Neutrophil (primary cell): Measurements from ENCODE around the gene USP22.

ENCODE experiments used
- H3K27ac ChIP-seq: fragments of 200-600 bp; sonication (generic); 2 replicates; pipeline ENCODE4 v1.5.1; 2016; ENCODE audit warnings: mild to moderate bottlenecking, moderate library complexity
- H3K27me3 ChIP-seq: fragments of 200-600 bp; sonication (generic); 2 replicates; pipeline ENCODE4 v1.6.0; 2016; ENCODE audit warnings: mild to moderate bottlenecking
- H3K36me3 ChIP-seq: fragments of 200-600 bp; sonication (generic); 2 replicates; pipeline ENCODE4 v1.5.1; 2017
- H3K4me1 ChIP-seq, 2 experiments: fragments of 200-600 bp in 1 of 2; sonication (generic) in 1 of 2; 1 replicate in 1 of 2; 2 replicates in 1 of 2; pipeline versions ENCODE4 v1.5.1 to v1.6.1; 2013 to 2016; ENCODE audit warnings: low read depth in 1 of 2, low read length in 1 of 2, mild to moderate bottlenecking in 1 of 2, moderate library complexity in 1 of 2; ENCODE audit not compliant: control insufficient read depth in 1 of 2, insufficient read depth in 1 of 2
- H3K4me3 ChIP-seq, 2 experiments: fragments of 200-600 bp in 1 of 2; sonication (generic) in 1 of 2; 1 replicate in 1 of 2; 2 replicates in 1 of 2; pipeline ENCODE4 v1.5.1; 2013 to 2016; ENCODE audit warnings: low read depth in 1 of 2, low read length in 1 of 2, mild to moderate bottlenecking in 1 of 2, moderate library complexity in 1 of 2
- H3K9me3 ChIP-seq: fragments of 200-600 bp; sonication (generic); 2 replicates; pipeline ENCODE4 v1.5.1; 2016
- TF ChIP-seq, protein P1 (sequence below): fragments of 200-600 bp; sonication (generic); IDR thresholded peaks from 2 replicates; pipeline ENCODE4 v1.5.1; 2016; ENCODE audit warnings: antibody characterized with exemption

The USP22 gene

GRCh38 chr17:20961586-20961985 lies 81.2 kb downstream of the USP22 start:
- Histone ChIP-seq H3K36me3 (no peaks in the 10 kb centered on the region), H3K27me3 (peaks cover 11% of the 10 kb centered on the region), H3K27ac (no peak overlapping the region), H3K4me3 (no peak overlapping the region), H3K9me3 (no peaks in the 10 kb centered on the region), H3K4me1 (no peaks in the 10 kb centered on the region)
- TF ChIP-seq, protein P1, sequence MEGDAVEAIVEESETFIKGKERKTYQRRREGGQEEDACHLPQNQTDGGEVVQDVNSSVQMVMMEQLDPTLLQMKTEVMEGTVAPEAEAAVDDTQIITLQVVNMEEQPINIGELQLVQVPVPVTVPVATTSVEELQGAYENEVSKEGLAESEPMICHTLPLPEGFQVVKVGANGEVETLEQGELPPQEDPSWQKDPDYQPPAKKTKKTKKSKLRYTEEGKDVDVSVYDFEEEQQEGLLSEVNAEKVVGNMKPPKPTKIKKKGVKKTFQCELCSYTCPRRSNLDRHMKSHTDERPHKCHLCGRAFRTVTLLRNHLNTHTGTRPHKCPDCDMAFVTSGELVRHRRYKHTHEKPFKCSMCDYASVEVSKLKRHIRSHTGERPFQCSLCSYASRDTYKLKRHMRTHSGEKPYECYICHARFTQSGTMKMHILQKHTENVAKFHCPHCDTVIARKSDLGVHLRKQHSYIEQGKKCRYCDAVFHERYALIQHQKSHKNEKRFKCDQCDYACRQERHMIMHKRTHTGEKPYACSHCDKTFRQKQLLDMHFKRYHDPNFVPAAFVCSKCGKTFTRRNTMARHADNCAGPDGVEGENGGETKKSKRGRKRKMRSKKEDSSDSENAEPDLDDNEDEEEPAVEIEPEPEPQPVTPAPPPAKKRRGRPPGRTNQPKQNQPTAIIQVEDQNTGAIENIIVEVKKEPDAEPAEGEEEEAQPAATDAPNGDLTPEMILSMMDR: no peak

DNA sequence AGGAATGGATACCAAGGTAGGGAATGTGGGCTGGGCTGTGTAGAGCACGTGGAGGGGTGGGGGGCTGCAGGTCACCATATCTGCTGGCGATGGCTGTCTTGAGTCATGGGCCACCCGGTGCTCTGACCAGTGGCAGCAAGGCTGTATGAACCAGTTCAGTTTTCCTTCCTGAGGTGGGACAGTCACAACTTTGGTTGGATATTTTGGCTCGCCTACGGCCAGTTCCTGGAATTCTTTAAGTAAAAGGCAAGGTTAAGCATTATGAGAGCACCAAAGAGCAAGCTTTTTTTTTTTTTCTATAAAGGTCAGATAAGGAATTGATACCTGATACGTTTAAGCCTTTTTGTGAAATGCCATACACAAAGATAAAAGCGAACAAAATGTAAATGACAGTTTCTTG lies 81.9 kb downstream of the USP22 start:
- Histone ChIP-seq H3K27ac (no peak overlapping the region), H3K27me3 (peaks cover 12% of the 10 kb centered on the region), H3K9me3 (no peaks in the 10 kb centered on the region), H3K4me3 (no peak overlapping the region), H3K36me3 (no peaks in the 10 kb centered on the region), H3K4me1 (no peaks in the 10 kb centered on the region)
- TF ChIP-seq, protein P1: no peak

DNA sequence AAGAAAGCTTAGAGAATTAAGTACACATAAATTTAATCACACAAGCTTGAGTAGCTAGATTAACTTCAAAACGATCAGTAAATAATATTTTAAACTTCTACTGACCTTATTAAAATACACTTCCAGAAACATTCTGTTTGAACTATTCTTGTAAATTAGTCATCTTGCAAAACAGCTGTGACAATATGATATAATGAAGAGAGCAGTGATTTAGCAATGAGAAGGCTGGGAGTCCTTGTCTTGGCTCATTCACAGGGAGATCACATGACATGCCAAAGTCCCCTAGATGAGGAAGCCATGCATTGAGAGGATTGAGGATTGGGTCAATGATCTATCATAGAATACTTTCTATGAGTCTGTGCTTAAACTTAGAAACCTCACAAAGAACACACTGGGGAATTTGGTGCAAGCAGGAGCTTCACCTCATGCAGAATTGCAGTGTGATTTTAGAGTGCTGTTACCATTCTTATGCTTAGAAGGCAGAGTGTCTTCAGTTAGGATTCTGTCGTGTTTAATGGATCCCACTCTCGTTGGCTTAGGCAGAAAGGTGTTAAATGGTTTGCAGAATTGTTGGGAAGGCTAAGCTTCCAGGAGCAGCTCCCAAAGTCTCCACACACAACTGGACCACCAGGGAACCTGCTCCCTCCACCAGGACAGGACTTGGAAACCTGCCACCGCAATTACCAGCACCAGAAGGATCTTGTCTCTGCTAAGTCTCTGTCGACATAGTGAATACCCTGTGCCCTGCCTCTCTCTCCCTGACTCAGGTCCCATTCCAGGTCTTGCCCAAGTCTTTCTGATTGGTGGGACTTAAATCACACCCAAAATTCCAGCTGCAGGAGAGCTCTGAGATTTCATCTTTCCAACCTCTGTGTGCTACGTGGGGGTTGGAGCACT lies 87.1 kb downstream of the USP22 start:
- Histone ChIP-seq H3K36me3 (no peaks in the 10 kb centered on the region), H3K4me1 (no peaks in the 10 kb centered on the region), H3K4me3 (no peak overlapping the region), H3K9me3 (no peaks in the 10 kb centered on the region), H3K27me3 (peaks cover 22% of the 10 kb centered on the region), H3K27ac (no peak overlapping the region)
- TF ChIP-seq, protein P1: no peak

DNA sequence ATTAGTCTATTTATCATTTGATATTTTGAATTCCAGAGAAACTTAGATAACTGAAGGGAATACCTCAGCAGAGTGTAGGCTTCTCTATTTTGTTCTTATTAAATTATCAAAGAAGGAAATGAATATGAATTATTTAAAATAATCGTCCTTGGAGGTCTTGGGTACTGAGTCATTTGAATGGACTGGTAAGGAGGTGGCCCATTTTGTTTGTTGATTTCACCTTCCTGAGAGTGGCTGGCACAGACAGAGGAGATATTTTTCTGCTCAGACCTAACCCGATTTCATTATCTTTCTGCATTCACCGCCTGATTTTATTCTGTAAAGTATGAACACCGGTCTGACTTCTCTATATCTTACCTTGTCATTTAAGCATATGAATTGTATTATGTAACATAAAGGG lies 88.0 kb downstream of the USP22 start:
- no peak overlapping the region for H3K4me3 ChIP-seq
- no peaks in the 10 kb centered on the region for H3K36me3 ChIP-seq
- H3K9me3 ChIP-seq: no peaks in the 10 kb centered on the region
- H3K4me1 ChIP-seq: no peaks in the 10 kb centered on the region
- no peak overlapping the region for H3K27ac ChIP-seq
- TF ChIP-seq, protein P1: no peak
- peaks cover 22% of the 10 kb centered on the region for H3K27me3 ChIP-seq

- H3K36me3 ChIP-seq: no peaks in the 10 kb centered on the region
- peaks cover 19% of the 10 kb centered on the region for H3K27me3 ChIP-seq
- no peak overlapping the region for H3K4me3 ChIP-seq
- TF ChIP-seq, protein P1: no peak
- no peaks in the 10 kb centered on the region for H3K4me1 ChIP-seq
- H3K27ac ChIP-seq: no peak overlapping the region
- H3K9me3 ChIP-seq: no peaks in the 10 kb centered on the region
Measured at GRCh38 chr17:20952183-20952582, 90.6 kb downstream of the USP22 start.
